Mesenchymal stem cell (in vitro differentiated cells and primary cell): ENCODE results near the gene CCDC102B.

Experiments
- DNase-seq: peaks from one replicate; pipeline ENCODE4 v3.0.0-alpha.2; 2013
- H2AFZ ChIP-seq: one replicate; pipeline ENCODE4 v1.6.1; 2013; ENCODE audit warnings: low read depth, mild to moderate bottlenecking, control low read depth, inconsistent platforms, low read length, moderate library complexity
- H2AK5ac ChIP-seq: 2 replicates; pipeline ENCODE4 v1.6.1; 2013; ENCODE audit warnings: low read length, moderate library complexity, mild to moderate bottlenecking, inconsistent platforms; ENCODE audit not compliant: severe bottlenecking
- H2BK120ac ChIP-seq: one replicate; pipeline ENCODE4 v1.6.1; 2013; ENCODE audit warnings: low read depth, mild to moderate bottlenecking, inconsistent platforms, low read length, moderate library complexity
- H2BK12ac ChIP-seq, 2 experiments: one replicate each; pipeline ENCODE4 v1.6.1; 2013; ENCODE audit warnings: inconsistent platforms in 2 of 2, low read length in 2 of 2, mild to moderate bottlenecking in 2 of 2, moderate library complexity in 2 of 2, control low read depth in 1 of 2
- H2BK15ac ChIP-seq: one replicate; pipeline ENCODE4 v1.6.1; 2013; ENCODE audit warnings: mild to moderate bottlenecking, low read depth, inconsistent platforms; ENCODE audit not compliant: poor library complexity, severe bottlenecking
- H2BK5ac ChIP-seq: 2 replicates; pipeline ENCODE4 v1.6.1; 2013; ENCODE audit warnings: low read depth, mild to moderate bottlenecking, low read length, control low read depth, inconsistent platforms; ENCODE audit not compliant: poor library complexity, severe bottlenecking
- H3K14ac ChIP-seq, 2 experiments: one replicate each; pipeline ENCODE4 v1.6.1; 2013; ENCODE audit warnings: inconsistent platforms in 2 of 2, low read length in 2 of 2, control low read depth in 1 of 2, mild to moderate bottlenecking in 1 of 2, moderate library complexity in 1 of 2
- H3K18ac ChIP-seq, 2 experiments: one replicate each; pipeline ENCODE4 v1.6.1; 2013; ENCODE audit warnings: inconsistent platforms in 2 of 2, low read length in 2 of 2, control low read depth in 1 of 2, low read depth in 1 of 2, mild to moderate bottlenecking in 1 of 2
- H3K23ac ChIP-seq, 2 experiments: one replicate each; pipeline ENCODE4 v1.6.1; 2013; ENCODE audit warnings: inconsistent platforms in 2 of 2, low read length in 2 of 2, mild to moderate bottlenecking in 2 of 2, moderate library complexity in 2 of 2, control low read depth in 1 of 2
- H3K27ac ChIP-seq: 2 replicates; pipeline ENCODE4 v1.5.1; 2013; ENCODE audit warnings: mild to moderate bottlenecking, moderate library complexity, low read length, control low read depth, inconsistent platforms; ENCODE audit not compliant: poor library complexity, severe bottlenecking
- H3K27me3 ChIP-seq, 2 experiments: 2 replicates each; pipeline versions ENCODE4 v1.6.1 to v1.7.0; 2013; ENCODE audit warnings: low read length in 2 of 2, mild to moderate bottlenecking in 2 of 2, moderate library complexity in 2 of 2, control low read depth in 1 of 2, inconsistent platforms in 1 of 2; ENCODE audit not compliant: control insufficient read depth in 1 of 2, insufficient read depth in 1 of 2
- H3K36me3 ChIP-seq, 2 experiments: 2 replicates each; pipeline versions ENCODE4 v1.6.1 to v1.7.0; 2013; ENCODE audit warnings: low read length in 2 of 2, control low read depth in 1 of 2, inconsistent platforms in 1 of 2, low read depth in 1 of 2, mild to moderate bottlenecking in 1 of 2; ENCODE audit not compliant: insufficient read depth in 2 of 2, control insufficient read depth in 1 of 2
- H3K4ac ChIP-seq, 2 experiments: one replicate each; pipeline ENCODE4 v1.6.1; 2013; ENCODE audit warnings: inconsistent platforms in 2 of 2, low read length in 2 of 2, mild to moderate bottlenecking in 2 of 2, moderate library complexity in 2 of 2, control low read depth in 1 of 2, low read depth in 1 of 2
- H3K4me1 ChIP-seq: 2 replicates; pipeline ENCODE4 v1.6.1; 2013; ENCODE audit warnings: low read depth, low read length, control low read depth; ENCODE audit not compliant: control insufficient read depth, insufficient read depth
- H3K4me2 ChIP-seq: 2 replicates; pipeline ENCODE4 v1.6.1; 2013; ENCODE audit warnings: low read length, mild to moderate bottlenecking, inconsistent platforms; ENCODE audit not compliant: poor library complexity, severe bottlenecking
- H3K4me3 ChIP-seq, 2 experiments: 2 replicates each; pipeline versions ENCODE4 v1.5.1 to v1.7.0; 2013; ENCODE audit warnings: low read length in 2 of 2, mild to moderate bottlenecking in 2 of 2, control low read depth in 1 of 2, low read depth in 1 of 2; ENCODE audit not compliant: insufficient read depth in 1 of 2
- H3K79me1 ChIP-seq: replicated peaks from 2 replicates; pipeline ENCODE4 v1.6.1; 2013; ENCODE audit warnings: mild to moderate bottlenecking, control low read depth, low read length, inconsistent platforms; ENCODE audit not compliant: poor library complexity, severe bottlenecking
- H3K9ac ChIP-seq: 2 replicates; pipeline ENCODE4 v1.7.0; 2013; ENCODE audit warnings: mild to moderate bottlenecking, low read length, moderate library complexity
- H3K9me3 ChIP-seq: 2 replicates; pipeline ENCODE4 v1.7.0; 2013; ENCODE audit warnings: mild to moderate bottlenecking, low read length; ENCODE audit not compliant: control insufficient read depth
- H4K8ac ChIP-seq: one replicate; pipeline ENCODE4 v1.6.1; 2013; ENCODE audit warnings: inconsistent platforms, mild to moderate bottlenecking, low read length, moderate library complexity
- H4K91ac ChIP-seq: one replicate; pipeline ENCODE4 v1.6.1; 2013; ENCODE audit warnings: mild to moderate bottlenecking, low read length, inconsistent platforms
- WGBS: methylation state at CpG from one replicate; pipeline ENCODE4 v1.1.7; 2013; ENCODE audit warnings: mixed read lengths; 5-methylcytosine and 5-hydroxymethylcytosine counted together

The CCDC102B gene

GRCh38 chr18:68991286-68991685, 193.4 kb downstream of the CCDC102B start:
- Histone ChIP-seq H3K4me3 (no peak overlapping the region), H4K8ac (no peak overlapping the region), H2AFZ (no peak overlapping the region), H3K9me3 (peaks cover 18% of the 10 kb centered on the region), H3K4me2 (no peak overlapping the region), H2BK15ac (no peak overlapping the region), H2BK12ac (no peak overlapping the region), H2BK5ac (no peak overlapping the region), H3K27me3 (peaks cover 0 to 12% of the 10 kb centered on the region in 2 experiments), H4K91ac (no peak overlapping the region), H3K4ac (no peak overlapping the region), H3K27ac (no peak overlapping the region), H3K18ac (no peak overlapping the region), H3K9ac (no peak overlapping the region), H3K23ac (no peak overlapping the region), H2AK5ac (no peak overlapping the region), H3K79me1 (no peaks in the 10 kb centered on the region), H3K36me3 (no peaks in the 10 kb centered on the region), H3K4me1 (no peaks in the 10 kb centered on the region), H3K14ac (no peak overlapping the region), H2BK120ac (no peak overlapping the region)
- DNase-seq, result peak; percentile 11

- Histone ChIP-seq H3K4me2 (no peak overlapping the region), H2BK12ac (no peak overlapping the region), H3K4me1 (no peaks in the 10 kb centered on the region), H3K23ac (no peak overlapping the region), H3K9me3 (peaks cover 2% of the 10 kb centered on the region), H2AFZ (no peak overlapping the region), H2AK5ac (no peak overlapping the region), H4K8ac (peak overlapping the region; percentile 29), H3K14ac (no peak overlapping the region), H4K91ac (no peak overlapping the region), H2BK120ac (no peak overlapping the region), H2BK15ac (no peak overlapping the region), H3K4me3 (no peak overlapping the region), H3K18ac (no peak overlapping the region), H3K9ac (no peak overlapping the region), H3K4ac (no peak overlapping the region), H3K79me1 (no peaks in the 10 kb centered on the region), H3K27me3 (peaks cover 0 to 12% of the 10 kb centered on the region in 2 experiments), H3K27ac (no peak overlapping the region), H2BK5ac (no peak overlapping the region), H3K36me3 (no peaks in the 10 kb centered on the region)
- 81% methylated on average over 11 of the region's 12 CpGs for WGBS
- no peak for DNase-seq
Measured at GRCh38 chr18:68992719-68993482, 195.0 kb downstream of the CCDC102B start.

- H2AFZ ChIP-seq, result no peak overlapping the region
- H3K14ac ChIP-seq, result no peak overlapping the region
- no peak overlapping the region for H3K4me2 ChIP-seq
- no peak overlapping the region for H3K4me3 ChIP-seq
- DNase-seq, result no peak
- no peak overlapping the region for H3K27ac ChIP-seq
- H3K4me1 ChIP-seq, result no peaks in the 10 kb centered on the region
- H3K9me3 ChIP-seq, result no peaks in the 10 kb centered on the region
- no peak overlapping the region for H4K91ac ChIP-seq
- no peak overlapping the region for H2BK15ac ChIP-seq
- no peak overlapping the region for H3K4ac ChIP-seq
- no peak overlapping the region for H2BK120ac ChIP-seq
- peaks cover 0 to 12% of the 10 kb centered on the region in 2 experiments for H3K27me3 ChIP-seq
- no peak overlapping the region for H3K23ac ChIP-seq
- H3K79me1 ChIP-seq, result no peaks in the 10 kb centered on the region
- H3K9ac ChIP-seq, result no peak overlapping the region
- H3K36me3 ChIP-seq, result no peaks in the 10 kb centered on the region
- WGBS, result 69% methylated on average over 4 of the region's 4 CpGs
- H2BK12ac ChIP-seq, result no peak overlapping the region
- no peak overlapping the region for H2AK5ac ChIP-seq
- no peak overlapping the region for H4K8ac ChIP-seq
- H3K18ac ChIP-seq, result no peak overlapping the region
- H2BK5ac ChIP-seq, result no peak overlapping the region
Measured at GRCh38 chr18:68995675-68996074, 197.8 kb downstream of the CCDC102B start.

DNA sequence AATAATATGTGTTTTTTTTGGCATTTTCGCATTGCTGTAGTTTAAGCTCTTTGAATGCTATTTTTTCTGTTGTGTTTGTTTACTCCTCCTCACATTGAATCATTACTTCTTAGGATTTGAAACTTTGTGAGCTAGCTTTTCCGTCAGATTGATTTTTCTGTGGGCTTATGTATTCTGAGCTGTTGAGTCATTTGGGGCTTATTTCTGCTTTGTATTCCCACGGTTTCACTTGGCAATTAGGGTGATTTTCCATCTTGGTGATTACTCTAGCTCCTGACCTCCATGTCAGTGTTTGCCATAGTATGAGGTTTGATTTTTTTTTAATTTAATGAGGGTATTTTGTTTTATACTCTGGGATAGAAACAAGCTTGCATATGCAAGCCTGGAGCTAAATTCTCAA, 200.0 kb downstream of the CCDC102B start:
- peak; percentile 3 for DNase-seq
- WGBS, result 89% methylated on average over 2 of the region's 3 CpGs

More for the DNA sequence above, 200.0 kb downstream of the CCDC102B start:
- Histone ChIP-seq H3K27me3 (peaks cover 0 to 10% of the 10 kb centered on the region in 2 experiments), H3K4me2 (no peak overlapping the region), H2BK120ac (no peak overlapping the region), H2AFZ (no peak overlapping the region), H2BK12ac (no peak overlapping the region), H3K4ac (no peak overlapping the region), H3K9me3 (no peaks in the 10 kb centered on the region), H3K79me1 (no peaks in the 10 kb centered on the region), H3K4me1 (no peaks in the 10 kb centered on the region), H3K18ac (no peak overlapping the region), H3K27ac (no peak overlapping the region), H3K4me3 (no peak overlapping the region), H2BK15ac (no peak overlapping the region), H4K8ac (no peak overlapping the region), H3K36me3 (no peaks in the 10 kb centered on the region), H2BK5ac (no peak overlapping the region), H4K91ac (no peak overlapping the region), H3K14ac (no peak overlapping the region), H3K9ac (no peak overlapping the region), H3K23ac (no peak overlapping the region), H2AK5ac (no peak overlapping the region)
